ENCODE results near the gene TRUB2.

GRCh38 chr9:128371630-128372117, 49.4 kb upstream of the TRUB2 start:
- no peak for TF ChIP-seq CTCF (conservative IDR thresholded peaks at IDR 0.05; ENCODE audit: low read length)
- TF ChIP-seq EZH2phosphoT487 (IDR thresholded peaks at IDR 0.05; ENCODE audit: borderline replicate concordance, low read depth, low read length): no peak
